Cerebellar nuclear complex (tissue), 1 donor: Measurements from ENCODE around the gene KRTAP6-3.

Experiments used
- DNase-seq, 2 experiments: peaks; one replicate each; lab custom pipeline; 2025; lab: John Stamatoyannopoulos, UW

KRTAP6-3 gene

GRCh38 chr21:30592140-30592539 is at the start of gene KRTAP6-3:
TSS of gene KRTAP6-3 (plus strand) at chr21:30592440. CDS start at chr21:30592446, 6 bp downstream.
- DNase-seq: no peak

GRCh38 chr21:30552782-30553181 is 39.5 kb upstream of the KRTAP6-3 start:
- no peak for DNase-seq

- DNase-seq: no peak
Measured at GRCh38 chr21:30555095-30555494, 37.1 kb upstream of the KRTAP6-3 start.

DNA sequence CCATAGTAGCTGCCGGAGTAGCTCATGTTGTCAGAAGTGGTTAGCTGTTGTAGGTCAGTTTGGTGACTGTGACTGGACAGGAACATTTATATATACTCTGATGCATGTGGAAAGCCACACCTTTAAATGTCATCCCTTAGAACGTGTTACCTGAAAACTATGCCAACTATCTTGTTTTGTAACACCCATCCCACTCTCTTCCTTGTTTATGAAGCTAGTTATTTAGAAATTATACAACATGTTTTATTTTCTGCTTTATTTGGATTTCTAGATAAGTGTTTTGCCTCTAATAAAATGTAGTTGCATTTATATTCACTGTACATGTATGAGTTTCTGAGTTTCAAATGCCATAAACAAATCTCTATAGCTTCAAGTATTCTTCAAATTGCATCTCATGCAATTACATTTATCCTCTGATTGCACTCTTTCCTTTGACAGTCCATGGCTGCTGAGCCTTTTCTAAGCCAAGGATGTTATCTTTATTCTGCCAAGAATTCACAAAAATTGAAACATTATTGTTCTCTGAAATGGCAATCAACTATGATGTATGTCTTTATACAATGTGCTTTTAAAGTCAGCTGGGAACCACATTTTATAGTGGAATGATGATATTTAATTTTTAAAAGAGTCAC is 30.9 kb upstream of the KRTAP6-3 start, which contains the start of gene KRTAP19-7:
TSS of gene KRTAP19-7 (minus strand) at position 51 of the 632 bp plus-strand sequence. CDS start at position 26, 25 bp downstream.
- DNase-seq: no peak

- DNase-seq: no peak
Measured at GRCh38 chr21:30561957-30562356, 30.3 kb upstream of the KRTAP6-3 start.

- no peak for DNase-seq
Measured at GRCh38 chr21:30563072-30563471, 29.2 kb upstream of the KRTAP6-3 start.

- DNase-seq: no peak
Measured at GRCh38 chr21:30563630-30564029, 28.6 kb upstream of the KRTAP6-3 start.

GRCh38 chr21:30567617-30568016 is 24.6 kb upstream of the KRTAP6-3 start:
- no peak for DNase-seq

GRCh38 chr21:30577766-30578165 is 14.5 kb upstream of the KRTAP6-3 start:
- no peak for DNase-seq

DNA sequence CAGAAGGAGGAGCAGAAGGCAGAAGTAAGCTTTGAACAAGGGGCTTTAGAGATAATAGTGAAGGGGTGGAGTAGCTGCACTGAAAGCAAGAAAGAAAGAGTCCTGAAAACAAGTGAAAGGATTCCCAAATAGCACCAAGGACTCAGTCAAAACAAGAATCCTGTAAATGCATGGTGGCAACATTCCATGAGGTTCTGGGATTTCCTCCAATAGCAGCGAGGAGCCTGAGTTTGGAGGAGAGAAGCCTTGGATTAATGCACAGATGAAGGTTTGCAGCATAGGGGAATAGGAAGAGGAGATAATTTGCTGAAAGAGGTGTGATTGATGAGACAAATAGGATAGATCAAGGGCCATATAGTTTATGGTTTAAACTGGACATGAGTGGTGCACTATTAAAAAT is 12.9 kb upstream of the KRTAP6-3 start:
- peak in 1 of 2 experiments; percentile 67 for DNase-seq

- DNase-seq: peak in 1 of 2 experiments; percentile 18
Measured at GRCh38 chr21:30580132-30580531, 12.1 kb upstream of the KRTAP6-3 start.

DNA sequence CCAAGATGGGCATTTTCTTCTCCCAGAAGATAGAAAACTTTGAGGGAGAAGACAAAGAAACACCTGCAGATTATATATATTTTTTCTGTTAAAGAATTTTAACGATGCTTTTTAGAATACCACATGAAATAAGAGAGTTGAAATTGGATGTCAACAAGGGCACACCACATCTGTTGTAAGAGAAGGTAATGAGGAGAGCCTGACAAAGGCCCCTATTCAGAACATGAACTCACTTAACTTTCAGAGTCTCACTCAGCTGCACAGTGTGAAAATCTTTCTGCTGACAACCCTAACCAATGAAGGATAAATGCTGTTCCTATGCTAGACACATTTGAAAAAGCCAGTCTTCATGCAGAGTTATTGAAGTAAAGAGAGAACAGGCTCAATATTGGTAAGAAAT is 9.4 kb upstream of the KRTAP6-3 start:
- DNase-seq: no peak

DNA sequence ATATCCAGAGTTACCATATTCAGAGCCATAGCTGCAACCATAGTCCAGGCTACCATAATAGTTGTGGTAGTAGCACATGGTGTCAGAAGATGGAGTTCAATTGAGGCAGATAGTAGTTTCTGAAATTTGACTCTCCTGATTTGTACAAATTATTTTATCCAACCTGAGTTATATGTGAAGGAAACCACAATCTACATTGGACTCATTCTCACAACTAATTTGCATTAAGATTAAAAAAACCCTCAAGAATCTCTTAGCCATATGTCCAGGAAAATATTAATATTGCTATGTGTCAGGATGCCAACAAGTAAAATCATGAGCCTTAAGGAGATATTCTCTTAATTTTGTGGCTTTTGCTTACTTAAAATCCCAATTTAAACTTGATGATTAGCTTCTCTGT is 1.9 kb upstream of the KRTAP6-3 start, which contains the start of gene KRTAP22-2:
TSS of gene KRTAP22-2 (minus strand) at position 101 of the 400 bp plus-strand sequence.
- DNase-seq: no peak

- no peak for DNase-seq
Measured at GRCh38 chr21:30598802-30599201, 6.6 kb downstream of the KRTAP6-3 start, which contains the start of gene KRTAP6-2. TSS of gene KRTAP6-2 (minus strand) at chr21:30598902. CDS start at chr21:30598874, 28 bp downstream.

DNA sequence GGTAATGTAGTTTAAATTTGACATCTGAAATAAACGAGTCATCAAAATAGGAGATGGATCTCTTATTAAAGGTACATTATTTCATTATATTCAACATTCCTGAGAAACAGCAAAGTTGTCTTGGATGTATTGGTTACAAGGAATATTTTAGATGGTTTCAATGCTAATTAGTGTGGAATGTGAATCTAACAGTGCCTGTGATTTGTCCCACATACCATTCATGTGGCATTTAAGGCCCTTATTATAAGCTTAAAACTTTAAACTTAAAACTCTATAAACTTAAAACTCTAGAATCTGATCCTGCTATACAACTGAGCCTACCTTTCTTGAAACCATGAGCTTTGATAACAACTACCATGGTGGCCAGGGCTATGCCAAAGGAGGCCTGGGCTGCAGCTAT is 8.5 kb downstream of the KRTAP6-3 start, which contains the start of gene KRTAP22-1:
TSS of gene KRTAP22-1 (plus strand) at position 301 of the 400 bp plus-strand sequence.
- DNase-seq: no peak

DNA sequence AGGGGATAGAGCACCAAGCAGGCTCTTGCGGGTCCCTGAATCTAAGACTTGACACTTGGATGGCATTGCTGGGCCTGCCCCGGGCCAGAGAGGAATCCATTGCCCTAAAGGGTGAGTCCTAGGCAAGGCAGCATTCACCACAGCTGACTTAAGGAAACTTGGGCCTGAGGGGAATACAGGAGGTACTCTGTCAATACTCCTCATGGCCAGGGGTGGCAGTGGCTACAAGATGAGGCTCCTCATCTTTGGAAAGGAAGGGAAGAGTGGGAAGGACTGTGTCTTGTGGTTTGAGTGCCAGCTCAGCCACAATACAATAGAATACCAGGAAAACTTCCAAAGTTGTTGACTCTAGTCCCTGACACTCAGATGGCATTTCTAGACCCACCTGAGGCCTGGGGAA is 13.7 kb downstream of the KRTAP6-3 start:
- DNase-seq: no peak

- DNase-seq: no peak
Measured at GRCh38 chr21:30612132-30612531, 19.9 kb downstream of the KRTAP6-3 start.

DNA sequence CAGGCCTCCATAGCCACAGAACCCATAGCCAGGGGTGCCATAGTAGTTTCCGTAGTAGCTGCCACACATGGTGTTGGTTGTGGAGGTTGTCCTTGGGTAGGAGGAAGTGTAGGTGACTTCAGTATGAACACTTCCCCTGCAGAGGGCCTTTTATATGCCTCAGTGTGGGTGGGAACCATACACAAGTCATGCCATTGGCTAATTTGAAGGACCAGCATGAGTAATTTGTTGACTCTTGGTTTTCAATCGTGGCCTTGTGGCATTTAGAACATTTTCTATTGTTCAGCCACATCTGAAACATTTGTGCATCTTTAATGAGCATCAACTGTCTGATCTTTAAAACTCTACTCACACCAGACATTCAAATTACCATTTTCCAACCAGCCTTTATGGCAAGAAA is 21.6 kb downstream of the KRTAP6-3 start, which contains the start of gene KRTAP6-1:
TSS of gene KRTAP6-1 (minus strand) at position 95 of the 400 bp plus-strand sequence. CDS start at position 69, 26 bp downstream.
- DNase-seq: no peak

DNA sequence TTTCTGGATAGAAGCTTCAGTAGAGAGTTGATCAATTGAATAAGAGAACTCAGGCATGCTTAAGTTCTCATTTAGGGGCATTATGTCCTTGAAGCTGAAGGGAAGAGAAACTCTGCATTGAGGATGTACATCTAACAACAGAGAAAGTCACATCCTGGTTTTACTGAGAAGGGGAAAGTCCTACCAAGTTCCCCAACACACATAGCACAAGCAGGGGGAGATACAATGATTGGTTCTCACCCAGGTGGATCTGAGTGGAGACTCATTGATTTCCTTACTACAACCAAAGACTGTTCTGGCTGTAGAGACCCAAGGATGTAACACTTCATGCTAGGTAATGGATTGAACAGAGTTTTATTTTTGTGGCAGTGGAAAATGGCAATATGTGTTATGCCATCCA is 23.0 kb downstream of the KRTAP6-3 start:
- DNase-seq: no peak

DNA sequence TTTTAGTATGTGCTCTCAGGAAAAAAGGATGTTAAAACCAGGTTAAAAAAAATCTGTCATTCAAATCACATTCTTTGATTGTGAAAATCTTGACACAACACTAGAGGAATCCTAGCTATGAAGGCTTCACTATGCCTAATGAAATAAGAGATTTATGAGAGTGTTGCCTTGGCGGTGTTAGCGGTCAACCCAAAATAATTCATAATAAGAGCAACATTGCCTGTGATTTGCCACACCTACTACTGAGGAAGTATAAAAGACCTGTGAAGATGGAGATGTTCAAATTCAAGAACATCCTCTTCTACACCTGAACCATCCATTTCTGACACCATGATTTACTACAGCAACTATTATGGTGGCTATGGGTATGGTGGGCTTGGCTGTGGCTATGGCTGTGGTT is 23.9 kb downstream of the KRTAP6-3 start, which contains the start of gene KRTAP20-1:
TSS of gene KRTAP20-1 (plus strand) at position 301 of the 400 bp plus-strand sequence. CDS start at position 331, 30 bp downstream.
- no peak for DNase-seq

- DNase-seq: no peak
Measured at GRCh38 chr21:30620080-30620479, 27.8 kb downstream of the KRTAP6-3 start.

GRCh38 chr21:30620522-30620921 is 28.3 kb downstream of the KRTAP6-3 start, which contains the start of gene KRTAP20-4:
TSS of gene KRTAP20-4 (plus strand) at chr21:30620627.
- DNase-seq: no peak

DNA sequence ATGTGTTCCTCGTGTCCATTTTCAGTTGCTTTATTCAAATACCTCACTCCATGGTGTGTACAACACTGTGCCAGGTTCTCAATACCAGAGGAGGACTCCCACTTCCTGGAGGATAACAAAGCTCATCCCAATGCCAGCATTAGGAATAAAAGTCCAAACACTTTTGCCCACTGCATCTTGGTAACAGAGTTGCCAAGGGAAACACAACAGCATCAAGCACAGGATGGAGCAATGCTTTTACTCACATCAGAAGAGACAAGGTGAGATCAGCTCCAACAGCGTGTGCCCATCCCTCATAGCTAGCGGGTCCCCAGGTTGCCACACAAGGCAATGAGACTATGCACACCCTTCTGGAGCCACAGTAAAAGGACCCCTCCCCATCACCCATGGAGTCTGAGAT is 31.1 kb downstream of the KRTAP6-3 start:
- no peak for DNase-seq
